Progenitor cell of endocrine pancreas (in vitro differentiated cells): ENCODE measurements around the gene ANGPTL2. TPM values are rescaled to one million over a fixed set of nuclear protein-coding genes. Genes with fewer than 3 reads are reported as not detected.

Source experiments
- DNase-seq: peaks from one replicate; pipeline ENCODE4 v3.0.0; 2021; ENCODE audit warnings: low spot score; ENCODE audit not compliant: unreplicated experiment
- H3K27ac Mint-ChIP-seq: 2 replicates; pipeline ENCODE4 v1.8.0; 2021; ENCODE audit warnings: mild to moderate bottlenecking, moderate library complexity, mixed read lengths
- H3K27me3 Mint-ChIP-seq: 2 replicates; pipeline ENCODE4 v1.8.0; 2021; ENCODE audit warnings: mixed read lengths
- H3K36me3 Mint-ChIP-seq: 2 replicates; pipeline ENCODE4 v1.8.0; 2022; ENCODE audit warnings: mixed read lengths; ENCODE audit not compliant: insufficient read depth
- H3K4me1 Mint-ChIP-seq: 2 replicates; pipeline ENCODE4 v1.8.0; 2021; ENCODE audit warnings: low read depth, mixed read lengths
- H3K4me3 Mint-ChIP-seq: 2 replicates; pipeline ENCODE4 v1.8.0; 2021; ENCODE audit warnings: low read depth, mild to moderate bottlenecking, moderate library complexity, mixed read lengths
- H3K9me3 Mint-ChIP-seq: 2 replicates; pipeline ENCODE4 v1.8.0; 2021; ENCODE audit warnings: low read depth, mixed read lengths
- CTCF ChIP-seq: fragments of 200-600 bp; sonication (generic); IDR thresholded peaks from one replicate; pipeline ENCODE4 v1.5.0; 2021; ENCODE audit warnings: antibody characterized with exemption, mild to moderate bottlenecking; ENCODE audit not compliant: unreplicated experiment
- total RNA-seq: library from RNA; stranded (reverse); gene quantifications from 2 replicates; pipeline ENCODE4 v1.2.1, GENCODE V29; 2021

ANGPTL2 gene
- total RNA-seq, 1 donor from 2014 or later: 4.7 TPM

- Mint-ChIP-seq H3K36me3 (peaks cover 2% of the 10 kb centered on the region), H3K9me3 (no peaks in the 10 kb centered on the region), H3K4me1 (no peaks in the 10 kb centered on the region), H3K4me3 (no peak overlapping the region), H3K27ac (no peak overlapping the region), H3K27me3 (no peaks in the 10 kb centered on the region)
- no peak for DNase-seq
- TF ChIP-seq CTCF: no peak
Observed at GRCh38 chr9:127038531-127038930, 83.9 kb downstream of the ANGPTL2 start.

Other genes starting within 250 kb of the ANGPTL2 start
- gene RALGPS1, start 207.9 kb downstream of the ANGPTL2 start, total RNA-seq: 39.2 and 43.8 TPM in 2 replicates
- 21.4 and 28.3 TPM in 2 replicates for gene GARNL3, start 142.1 kb upstream of the ANGPTL2 start, total RNA-seq